GM11168 (cell line): Measurements from ENCODE around the gene RAB7B.

Experiments
- in situ Hi-C: fragments of 300-500 bp; cut with MboI; formaldehyde crosslinking; loops from one replicate; pipeline ENCODE4 v1.12.0; 2022; ENCODE audit warnings: low sequenced_read_pairs; ENCODE audit not compliant: unreplicated experiment

The RAB7B gene

DNA sequence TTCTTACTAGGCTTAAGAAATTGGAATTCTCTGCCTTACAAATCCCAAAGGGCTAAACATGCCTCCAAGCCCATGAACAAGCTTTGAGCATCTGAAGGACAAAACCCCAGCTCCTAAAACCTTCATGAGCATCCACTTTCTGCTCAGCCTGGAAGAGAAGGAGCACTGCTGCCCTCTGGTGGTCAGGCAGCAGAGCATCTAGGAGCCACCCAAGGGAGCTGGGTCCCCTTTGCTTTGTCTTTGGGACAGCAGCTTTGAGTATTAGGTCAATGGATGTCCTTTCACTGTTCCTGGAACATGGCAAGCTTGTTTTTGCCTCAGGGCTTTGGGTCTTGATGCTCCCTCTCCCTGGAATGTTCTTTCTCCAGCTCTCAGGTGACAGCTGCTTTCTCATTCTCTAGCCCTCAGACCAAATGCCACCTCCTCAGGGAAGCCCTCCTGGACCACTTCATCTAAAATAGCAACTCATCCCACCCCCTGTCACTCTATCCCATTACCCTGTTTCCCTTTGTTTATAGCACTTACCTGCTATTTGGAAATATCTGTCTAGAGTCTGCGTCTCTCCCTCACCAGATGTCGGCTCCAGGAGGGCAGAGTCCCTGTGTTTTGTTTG, 25.7 kb downstream of the RAB7B start:
- in situ Hi-C loops = no loop called here

DNA sequence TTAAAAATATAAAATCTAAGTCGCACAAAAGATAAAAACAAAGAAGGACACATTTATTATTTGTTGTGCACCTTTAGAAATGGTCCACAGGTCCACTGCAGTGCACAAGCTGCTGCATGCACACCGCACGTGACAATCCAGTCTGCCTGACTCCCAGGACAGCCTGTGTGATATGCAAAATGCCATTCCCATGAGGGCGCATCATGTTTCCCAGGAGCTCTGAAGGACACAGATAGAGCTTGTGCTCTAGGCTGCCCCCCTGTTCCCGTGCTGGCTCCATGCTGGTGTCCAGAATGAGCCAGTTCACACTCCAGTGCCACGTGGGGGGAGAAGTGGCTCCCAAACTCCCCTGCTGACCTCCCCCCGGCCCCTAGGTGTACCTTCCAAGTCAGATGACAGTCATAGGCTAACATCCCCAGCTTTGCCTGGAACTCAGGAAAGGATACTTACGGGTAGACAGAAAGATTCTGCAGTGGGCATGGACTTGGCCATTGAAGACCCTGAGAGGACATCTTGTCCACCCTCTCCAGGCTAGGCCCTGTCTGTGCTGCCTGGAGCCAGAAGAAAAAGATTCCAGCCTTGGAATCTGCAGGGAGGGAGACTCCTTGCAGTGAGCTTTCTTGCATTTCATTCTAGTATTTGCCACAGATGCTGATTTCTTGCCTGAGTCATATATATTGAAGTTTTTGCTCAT, 26.3 kb downstream of the RAB7B start:
- in situ Hi-C loops = no loop called here

DNA sequence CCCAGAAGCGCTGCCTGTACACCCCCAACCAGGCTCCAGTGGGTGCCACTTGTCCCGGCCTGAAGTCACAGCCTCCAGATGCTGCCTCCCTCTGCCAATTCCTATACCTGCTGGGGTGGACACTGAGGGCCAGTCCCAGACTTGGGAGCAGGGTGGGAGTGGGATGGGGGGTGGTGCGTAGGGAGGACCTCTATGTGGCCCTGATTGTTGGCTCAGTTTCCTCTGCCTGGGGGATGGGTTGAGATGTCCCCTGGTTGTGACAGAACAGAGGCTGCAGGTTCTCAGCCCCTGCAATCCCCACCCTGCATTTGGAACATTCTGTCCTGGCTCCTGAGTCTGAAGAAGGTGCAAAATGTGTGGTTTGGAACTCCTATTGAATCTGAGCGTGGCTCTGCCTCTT, 27.2 kb downstream of the RAB7B start:
- in situ Hi-C loops = no loop called here

DNA sequence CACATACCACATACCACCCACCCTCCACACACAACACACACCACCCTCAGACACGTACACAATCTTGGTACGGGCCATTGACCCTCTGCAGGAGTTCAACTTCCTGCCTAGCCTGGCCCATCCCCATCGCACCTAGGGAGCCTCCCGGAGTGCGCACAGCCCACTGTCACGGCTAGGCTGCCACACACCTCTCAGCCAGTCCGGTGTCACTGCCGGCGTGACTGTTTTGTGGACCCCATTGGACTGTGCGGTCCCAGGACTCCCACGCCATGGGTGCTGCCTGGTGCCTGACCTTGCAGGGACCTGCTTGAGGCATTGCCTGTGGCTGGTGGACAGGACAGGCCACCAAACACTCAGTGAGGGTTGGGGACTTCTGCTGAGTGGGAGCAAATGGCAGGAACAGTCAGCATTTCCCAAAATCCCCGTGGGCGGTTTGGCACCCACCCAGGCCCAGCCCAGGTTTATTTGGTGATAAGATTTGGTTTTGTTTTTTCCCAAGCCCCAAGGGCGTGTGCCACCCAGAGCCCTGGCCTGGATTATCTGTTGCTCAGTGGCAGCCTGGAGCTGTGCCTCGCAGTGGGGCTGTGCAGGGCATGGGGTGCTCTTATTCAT, 27.7 kb downstream of the RAB7B start:
- in situ Hi-C loops = no loop called here

DNA sequence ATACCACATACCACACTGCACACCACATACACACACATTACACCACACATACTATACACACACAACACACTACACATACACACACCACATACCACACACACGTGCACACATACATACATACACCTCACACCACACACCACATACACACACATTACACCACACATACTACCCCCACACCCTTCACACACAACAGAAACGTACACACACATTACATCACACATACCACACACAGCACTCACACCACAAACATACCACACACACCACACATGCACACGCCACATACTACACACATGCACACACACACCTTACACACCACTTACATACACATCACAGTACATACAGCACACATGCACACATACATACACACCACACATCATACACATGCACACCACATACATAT, 28.5 kb downstream of the RAB7B start:
- in situ Hi-C loops = no loop called here

DNA sequence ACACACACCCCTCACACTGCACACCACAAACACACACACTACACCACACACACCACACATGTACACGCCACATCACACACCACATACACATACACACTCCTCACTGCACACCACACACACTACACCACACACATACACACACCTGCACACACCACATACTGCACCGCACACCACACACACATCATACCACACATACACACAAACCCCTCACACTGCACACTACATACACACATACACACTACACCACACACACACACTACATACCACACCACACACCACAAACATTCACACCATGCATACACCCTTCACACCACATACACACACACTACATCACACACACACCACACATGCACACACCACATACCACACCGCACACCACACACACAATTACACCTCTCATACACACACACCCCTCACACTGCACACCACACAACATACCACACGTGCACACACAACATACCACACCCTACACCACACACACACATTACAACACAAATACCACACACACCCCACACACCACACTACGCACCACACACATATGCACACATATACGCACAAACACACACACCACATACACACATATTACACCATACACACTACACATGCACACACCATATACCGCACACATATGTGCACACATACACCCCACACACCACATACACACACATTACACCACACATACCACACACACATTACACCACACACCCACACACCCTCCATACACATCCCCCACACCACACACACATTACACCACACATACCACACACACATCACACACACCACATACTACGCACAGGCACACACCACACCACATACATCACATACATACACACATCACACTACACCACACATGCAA, 29.6 kb downstream of the RAB7B start:
- in situ Hi-C loops = no loop called here

DNA sequence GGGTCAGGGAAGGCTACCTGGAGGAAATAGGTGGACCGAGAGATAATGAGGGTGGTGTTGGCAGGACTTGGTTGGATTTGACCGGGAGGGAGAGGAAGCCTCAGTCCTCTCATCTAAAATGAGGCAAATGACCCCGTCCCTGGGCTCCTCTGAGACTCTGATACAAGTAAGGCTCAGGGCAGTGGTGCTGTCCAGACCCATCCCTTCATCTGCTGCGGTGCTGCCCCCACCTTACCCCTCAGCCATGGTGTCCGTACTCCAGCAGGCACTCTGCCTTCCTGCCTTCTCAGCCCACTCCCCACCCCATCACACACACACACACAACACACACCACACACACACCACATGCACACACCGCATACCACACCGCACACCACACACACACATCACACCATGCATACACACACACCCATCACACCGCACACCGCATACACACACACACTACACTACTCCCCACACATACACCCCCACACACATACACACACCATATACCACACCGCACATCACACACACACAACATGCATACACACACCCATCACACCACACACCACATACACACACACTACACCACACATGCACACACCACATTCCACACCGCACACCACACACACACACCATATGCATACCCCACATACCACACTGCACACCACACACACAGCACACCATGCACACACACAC, 30.6 kb downstream of the RAB7B start:
- in situ Hi-C loops = no loop called here

DNA sequence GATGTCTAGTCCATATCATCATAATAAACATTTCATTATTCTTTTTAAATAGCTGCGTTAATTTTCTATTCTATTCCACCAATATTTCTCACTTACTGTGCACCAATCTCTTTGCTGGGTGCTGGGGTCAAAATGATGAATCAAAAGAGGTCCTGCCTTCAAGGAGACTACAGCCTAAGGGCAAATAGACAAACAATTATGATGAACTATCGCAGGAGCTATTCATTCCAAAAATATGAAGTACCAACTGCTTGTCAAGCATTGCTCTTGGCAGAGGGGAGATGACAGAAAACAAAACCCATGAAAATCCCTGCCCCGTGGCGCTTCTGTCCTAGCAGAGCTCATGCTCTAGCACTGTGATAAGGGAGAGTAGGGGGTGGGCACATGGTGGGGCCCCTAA, 31.1 kb downstream of the RAB7B start:
- in situ Hi-C loops = no loop called here

DNA sequence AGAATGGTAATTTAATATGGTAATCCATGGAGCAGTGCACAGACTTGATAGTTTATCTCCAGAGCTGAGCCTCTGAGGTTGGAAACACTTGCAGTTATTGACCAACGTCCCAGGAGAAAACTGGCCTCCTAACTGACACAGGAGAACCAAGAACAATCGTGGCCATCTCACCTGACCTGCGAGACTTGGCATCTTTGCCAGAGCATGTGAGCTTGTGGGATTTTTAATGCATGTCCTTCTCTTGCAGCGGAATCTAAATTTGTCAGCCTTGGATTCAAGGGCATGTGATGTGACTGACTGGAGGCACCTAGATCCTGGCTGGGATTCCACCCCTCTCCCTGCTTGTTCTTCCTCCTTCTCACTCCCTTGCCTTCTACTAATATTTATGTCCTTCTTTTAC, 32.1 kb downstream of the RAB7B start:
- in situ Hi-C loops = no loop called here

DNA sequence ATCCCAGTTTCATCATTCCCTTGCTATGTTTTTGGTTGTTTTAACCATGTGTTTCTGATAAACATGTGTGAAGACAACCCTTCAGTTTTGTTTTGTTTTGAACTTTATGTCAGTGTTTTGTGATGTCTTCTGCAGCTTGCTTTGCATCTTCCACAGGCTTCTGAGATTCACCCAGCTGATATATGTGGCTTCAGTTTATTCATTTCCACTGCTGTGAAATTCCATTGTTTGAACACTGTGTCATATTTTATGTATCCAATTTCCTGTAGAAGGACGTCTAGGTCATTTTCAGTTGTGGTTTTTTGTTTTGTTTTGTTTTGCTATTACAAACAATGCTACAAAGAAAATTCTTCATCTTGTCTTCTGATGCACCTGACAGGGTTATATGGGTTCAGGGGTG, 32.7 kb downstream of the RAB7B start:
- in situ Hi-C loops = no loop called here

DNA sequence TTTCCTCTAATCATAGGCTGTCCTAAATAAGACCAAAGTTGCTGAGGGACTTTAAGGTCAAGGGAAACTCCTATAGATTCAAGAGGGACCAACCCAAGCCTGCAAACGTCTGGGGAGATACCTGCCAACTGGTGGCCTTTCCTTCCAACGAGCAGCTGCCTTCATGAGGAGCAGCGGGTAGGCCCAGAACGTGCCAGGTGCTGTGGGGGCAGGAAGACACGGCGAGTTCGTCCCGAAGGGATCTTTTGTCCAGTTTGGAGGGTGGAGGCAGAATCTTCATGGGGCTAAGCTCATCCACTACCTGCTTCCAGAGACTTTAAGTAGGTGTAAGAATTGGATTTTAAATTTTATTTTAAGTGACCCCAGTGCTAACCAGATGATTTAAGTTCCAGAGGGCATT, 34.0 kb downstream of the RAB7B start:
- in situ Hi-C loops = no loop called here

DNA sequence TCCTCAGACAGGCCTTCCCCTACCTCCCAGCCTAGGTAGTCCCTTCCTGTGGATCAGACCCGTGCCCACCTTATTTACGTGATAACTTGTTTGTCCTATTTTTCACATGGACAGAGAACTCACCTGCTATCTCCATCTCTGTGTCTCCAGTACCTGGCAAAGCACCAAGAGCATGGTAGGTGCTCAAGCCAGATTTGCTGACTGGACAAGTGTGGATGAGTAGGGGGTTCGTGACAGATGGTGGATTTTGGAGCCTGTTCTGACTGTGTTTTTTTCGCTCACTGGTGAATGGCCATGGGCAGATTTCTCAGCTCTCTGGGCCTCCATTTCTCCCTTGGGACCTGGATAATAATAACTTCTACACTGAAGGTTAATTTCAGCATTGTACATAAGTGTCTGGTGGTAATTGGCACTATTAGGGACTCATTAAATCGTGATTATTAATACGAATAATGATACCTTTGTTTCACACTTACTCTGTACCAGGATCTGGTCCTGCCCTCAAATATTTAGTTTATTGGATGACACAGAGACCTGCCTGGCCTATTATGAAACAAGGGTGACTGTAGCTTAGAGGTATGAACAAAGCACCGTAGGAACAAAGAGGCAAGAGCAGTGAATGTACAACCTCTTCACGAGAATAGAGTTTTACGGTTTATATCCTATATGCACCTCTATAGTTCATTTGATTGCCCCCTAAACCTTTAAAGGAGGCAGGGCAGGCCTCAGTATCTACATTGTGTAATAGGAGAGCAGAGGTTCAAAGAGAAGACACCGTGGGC, 35.5 kb downstream of the RAB7B start:
- in situ Hi-C loops = no loop called here

DNA sequence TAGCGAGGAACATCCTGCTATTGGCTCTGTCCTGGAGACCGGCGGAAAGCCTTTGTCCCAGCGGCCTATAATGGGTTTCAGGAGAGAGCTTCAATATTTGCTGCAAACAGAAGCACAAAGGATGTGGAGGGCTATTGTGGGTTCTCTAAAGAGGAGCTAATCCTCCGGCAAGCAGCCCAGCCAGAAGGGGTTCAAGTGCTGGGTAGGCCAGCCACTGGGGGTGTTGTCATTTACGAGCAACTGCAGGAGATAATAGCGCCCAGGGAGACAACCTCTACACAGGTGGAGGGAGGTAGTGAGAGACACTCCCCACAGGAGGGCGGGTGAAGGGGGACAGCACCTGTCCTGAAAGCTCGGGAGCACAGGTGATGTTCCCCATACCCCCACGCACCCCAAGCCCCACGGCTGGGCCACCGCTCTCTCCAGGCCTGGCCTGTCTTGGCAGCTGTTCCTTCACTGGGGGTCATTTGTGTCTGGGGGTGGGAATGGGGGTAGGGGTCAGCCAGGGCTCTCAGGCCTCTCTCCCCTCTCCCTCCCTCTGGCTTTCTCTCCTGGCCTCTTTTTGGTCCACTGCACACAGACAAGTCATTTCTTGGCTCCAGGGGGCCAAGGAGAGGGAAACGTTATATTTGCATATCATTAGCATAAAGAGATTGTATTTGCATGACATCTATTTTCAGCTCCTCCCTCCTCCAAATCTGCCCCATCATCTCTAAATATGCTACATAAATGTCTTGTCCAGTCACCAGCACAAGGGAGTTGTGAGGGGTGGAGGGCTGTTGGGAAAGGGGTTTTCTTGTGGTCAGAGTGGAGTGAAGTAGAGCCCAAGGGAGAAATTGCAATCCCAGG, 37.9 kb downstream of the RAB7B start:
- in situ Hi-C loops = no loop called here

DNA sequence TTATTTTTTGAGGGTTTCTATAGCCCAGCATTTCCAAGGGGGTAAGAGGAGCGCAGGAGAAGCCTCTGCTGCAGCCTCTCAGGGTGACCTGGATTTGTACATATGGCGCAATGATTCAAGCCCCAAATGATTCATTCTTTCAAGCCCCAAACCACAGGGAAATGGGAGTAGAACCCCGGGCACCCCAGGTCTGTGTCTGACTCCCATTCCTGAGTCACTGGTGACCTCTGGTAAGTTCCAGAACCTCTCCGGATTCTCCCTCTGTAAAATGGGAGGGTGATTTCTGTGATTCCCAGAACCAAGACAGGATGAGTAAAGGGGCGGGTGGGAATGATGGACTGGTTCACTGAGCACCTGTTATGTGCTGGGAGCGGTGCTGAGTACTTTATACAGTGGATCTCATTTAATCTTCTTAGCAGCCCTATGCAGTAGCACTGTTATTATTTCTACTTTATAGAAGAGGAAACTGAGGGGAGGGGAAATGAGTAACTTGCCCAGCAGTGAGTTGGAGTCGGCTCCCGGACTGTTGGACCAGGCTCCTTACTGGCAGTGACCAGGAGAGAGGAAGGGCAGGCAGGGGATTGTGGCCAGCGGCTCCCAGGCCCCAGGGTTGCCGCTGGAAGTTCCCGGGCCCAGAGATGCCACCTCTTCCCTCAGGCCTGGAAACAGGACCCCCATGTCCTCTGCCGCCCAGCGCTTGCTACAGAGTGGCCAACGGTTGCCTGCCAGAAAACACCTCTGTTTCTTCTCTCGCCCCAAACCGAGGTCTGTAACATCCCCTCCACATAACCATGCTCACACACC, 39.6 kb downstream of the RAB7B start:
- in situ Hi-C loops = no loop called here

DNA sequence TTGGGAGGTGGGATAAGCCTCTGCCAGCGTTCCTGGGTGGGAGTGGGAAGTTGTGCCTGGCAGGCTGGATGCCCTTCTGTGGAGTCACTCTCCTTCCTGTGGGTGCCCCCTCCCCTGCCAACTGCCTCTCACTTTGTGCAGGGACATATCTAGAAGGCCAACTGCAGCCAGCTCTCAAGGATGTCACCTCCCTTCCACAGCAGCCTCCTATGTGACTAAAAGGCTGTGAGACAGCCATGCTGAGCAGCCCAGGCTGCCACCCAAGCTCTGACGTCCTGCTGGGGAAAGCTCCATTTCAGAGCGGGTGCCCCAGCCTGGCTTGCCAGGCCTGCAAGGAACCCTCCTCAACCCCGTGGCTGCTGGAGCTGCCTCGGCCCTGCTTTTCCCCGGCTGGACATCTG, 40.4 kb downstream of the RAB7B start:
- in situ Hi-C loops = no loop called here

DNA sequence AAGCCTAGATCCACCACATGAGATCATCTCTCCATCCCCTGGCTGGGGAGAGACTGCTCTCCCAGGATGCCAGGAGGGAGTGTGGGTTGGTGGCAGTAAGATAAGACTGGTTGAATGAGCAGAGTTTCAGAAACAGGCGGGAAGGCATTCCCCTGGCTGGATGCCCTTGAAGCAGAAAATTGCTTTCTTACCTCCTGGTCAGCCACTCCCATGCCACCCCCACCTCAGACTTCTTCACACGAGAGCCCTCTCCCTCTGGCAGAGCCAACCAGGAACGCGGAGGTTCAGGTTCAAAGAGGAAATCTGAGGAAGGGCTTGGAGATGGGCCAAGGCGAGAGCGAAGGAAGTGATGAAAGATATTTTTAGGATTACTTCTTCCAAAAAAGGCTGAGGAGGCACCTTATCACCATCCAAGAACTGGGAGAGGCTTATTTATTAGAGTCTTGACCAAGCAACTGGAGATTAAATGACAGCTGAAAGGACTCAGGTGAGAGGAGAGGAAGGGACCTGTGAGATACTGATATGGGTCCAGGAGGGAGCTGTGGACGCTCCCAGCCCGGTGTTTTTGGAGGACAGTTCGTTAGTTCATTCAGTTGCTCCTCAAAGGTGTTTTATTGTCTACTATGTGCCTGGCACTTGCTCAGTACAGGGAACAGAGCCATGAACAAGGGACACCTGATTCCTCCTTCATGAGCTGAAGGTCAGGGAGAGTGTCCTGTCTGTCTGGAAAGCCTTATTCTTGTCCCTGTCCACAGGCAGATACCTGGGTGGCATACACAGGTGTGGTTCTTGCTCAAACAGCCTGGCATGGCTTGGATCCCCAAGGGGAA, 41.0 kb downstream of the RAB7B start:
- in situ Hi-C loops = no loop called here

DNA sequence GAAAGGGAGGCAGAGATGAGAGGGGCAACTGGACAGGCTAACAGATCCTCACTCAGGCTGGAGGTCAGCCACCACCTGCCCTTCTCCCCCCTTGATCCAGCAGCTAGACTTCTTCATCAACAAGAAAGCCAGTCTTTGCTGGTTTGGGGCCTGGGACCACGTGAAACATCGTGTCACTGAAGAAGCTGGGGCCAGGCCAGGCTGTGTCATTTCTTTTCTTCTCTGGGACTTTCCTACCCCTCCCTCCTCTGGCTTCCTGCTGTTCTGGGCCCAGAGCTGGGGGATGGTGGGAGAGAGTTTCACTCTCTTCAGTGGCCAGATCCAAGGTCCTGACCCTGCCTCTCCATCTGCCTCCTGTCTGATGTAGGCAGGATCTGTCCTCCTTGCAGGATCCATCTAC, 41.8 kb downstream of the RAB7B start:
- in situ Hi-C loops = no loop called here
